Coronary artery (tissue), 2 donors: ENCODE data around the gene PRR27.

Experiments
- DNase-seq: peaks from one replicate; pipeline ENCODE4 v3.0.0-alpha.2; 2017; ENCODE audit warnings: low spot score
- H3K27ac ChIP-seq, 2 donors: fragments of 200-600 bp; sonication (generic); one replicate each; pipeline ENCODE4 v1.5.1; 2016 to 2019
- H3K4me3 ChIP-seq: fragments of 200-600 bp; sonication (generic); 2 replicates; pipeline ENCODE4 v1.5.1; 2016; ENCODE audit warnings: mild to moderate bottlenecking, moderate library complexity
- TF ChIP-seq, protein P1 (sequence below): fragments of 200-600 bp; sonication (generic); IDR thresholded peaks from one replicate; pipeline ENCODE4 v1.5.1; 2019; ENCODE audit warnings: antibody characterized with exemption

The PRR27 gene

DNA sequence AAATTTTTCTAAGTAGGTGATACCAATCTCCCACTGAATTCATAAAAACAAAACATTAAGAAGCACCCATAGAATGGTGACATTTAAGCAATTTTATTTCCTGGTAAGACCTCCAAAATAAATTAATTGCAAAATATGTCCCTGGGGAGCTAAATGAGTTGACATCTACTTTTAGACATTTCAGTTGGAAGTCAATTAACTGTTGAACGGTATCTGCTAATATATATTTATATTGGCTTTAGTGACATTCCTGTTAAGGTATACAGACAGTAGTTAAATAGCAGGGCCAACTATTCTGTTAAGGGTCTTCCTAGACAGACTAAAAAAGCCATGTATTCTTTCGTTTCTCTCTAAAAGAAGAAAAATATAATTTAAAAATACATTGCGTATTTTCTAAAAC is at the start of gene PRR27:
Gene PRR27 (plus strand): TSS at position 301 of the 400 bp plus-strand sequence. CDS start 139 bp downstream, outside the sequence.
- TF ChIP-seq, protein P1, sequence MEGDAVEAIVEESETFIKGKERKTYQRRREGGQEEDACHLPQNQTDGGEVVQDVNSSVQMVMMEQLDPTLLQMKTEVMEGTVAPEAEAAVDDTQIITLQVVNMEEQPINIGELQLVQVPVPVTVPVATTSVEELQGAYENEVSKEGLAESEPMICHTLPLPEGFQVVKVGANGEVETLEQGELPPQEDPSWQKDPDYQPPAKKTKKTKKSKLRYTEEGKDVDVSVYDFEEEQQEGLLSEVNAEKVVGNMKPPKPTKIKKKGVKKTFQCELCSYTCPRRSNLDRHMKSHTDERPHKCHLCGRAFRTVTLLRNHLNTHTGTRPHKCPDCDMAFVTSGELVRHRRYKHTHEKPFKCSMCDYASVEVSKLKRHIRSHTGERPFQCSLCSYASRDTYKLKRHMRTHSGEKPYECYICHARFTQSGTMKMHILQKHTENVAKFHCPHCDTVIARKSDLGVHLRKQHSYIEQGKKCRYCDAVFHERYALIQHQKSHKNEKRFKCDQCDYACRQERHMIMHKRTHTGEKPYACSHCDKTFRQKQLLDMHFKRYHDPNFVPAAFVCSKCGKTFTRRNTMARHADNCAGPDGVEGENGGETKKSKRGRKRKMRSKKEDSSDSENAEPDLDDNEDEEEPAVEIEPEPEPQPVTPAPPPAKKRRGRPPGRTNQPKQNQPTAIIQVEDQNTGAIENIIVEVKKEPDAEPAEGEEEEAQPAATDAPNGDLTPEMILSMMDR = no peak
- no peak within 1 kb of the TSS for H3K27ac ChIP-seq
- H3K4me3 ChIP-seq = no peak within 1 kb of the TSS
- no peak for DNase-seq

DNA sequence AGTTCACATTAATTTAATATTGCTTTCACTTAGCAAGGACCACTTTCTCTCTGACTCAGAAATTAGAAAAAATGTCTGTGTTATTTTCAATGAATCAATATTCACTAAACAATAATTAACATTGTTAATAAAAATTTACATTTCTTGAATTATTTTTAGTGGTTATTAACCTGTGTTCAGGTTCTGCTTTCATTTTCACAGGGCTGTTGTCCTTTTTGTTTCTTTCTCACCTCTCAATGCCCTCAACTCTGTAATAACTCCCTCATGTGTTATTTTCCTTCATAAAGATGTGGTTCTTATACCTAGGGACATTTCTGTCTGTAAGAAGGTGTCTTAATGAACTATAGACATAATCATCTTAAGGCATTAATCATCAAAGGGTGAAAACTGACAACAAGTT is 43.1 kb upstream of the PRR27 start:
- Histone ChIP-seq H3K4me3 (no peak overlapping the region), H3K27ac (no peak overlapping the region)
- no peak for DNase-seq
- TF ChIP-seq, protein P1 = no peak

DNA sequence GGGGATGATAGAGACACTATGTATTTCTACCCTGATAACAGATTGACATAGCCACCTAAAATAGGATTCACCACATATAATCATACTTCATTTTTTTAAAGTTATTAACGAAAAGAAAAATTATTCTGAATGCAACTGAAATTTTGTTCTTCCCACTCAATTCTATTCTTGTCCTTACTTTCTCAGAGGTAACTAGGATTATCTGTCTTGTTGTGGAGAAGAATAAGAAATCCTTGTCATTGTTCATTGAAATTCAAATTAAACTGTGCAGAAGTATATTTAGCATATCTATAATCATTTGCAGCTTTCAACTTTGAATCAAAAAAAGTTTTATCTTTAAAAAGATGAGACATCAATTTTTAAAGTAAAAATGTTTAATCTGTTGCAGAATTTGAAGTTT is 40.4 kb upstream of the PRR27 start:
- TF ChIP-seq, protein P1 = no peak
- Histone ChIP-seq H3K27ac (no peak overlapping the region), H3K4me3 (no peak overlapping the region)
- DNase-seq = no peak

DNA sequence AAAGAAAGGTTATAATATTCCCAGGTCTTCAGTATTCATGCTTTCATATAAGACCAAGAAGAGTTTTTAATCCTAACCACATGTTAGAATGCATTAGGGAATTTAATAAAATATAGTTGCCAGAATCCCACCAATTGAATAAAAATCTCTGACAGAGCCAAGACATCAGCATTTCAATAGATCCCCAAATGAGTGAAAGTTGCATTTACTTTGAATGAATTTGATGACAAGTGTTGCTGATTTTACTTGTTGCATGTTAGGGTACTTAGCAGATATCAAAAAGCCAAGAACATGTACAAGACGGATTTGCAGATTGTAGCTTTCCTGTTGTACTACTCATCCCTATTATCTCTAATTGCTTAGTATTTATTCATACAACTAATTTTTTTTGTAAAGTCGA is 39.9 kb upstream of the PRR27 start:
- no peak overlapping the region for H3K27ac ChIP-seq
- TF ChIP-seq, protein P1 = no peak
- DNase-seq = no peak
- no peak overlapping the region for H3K4me3 ChIP-seq

DNA sequence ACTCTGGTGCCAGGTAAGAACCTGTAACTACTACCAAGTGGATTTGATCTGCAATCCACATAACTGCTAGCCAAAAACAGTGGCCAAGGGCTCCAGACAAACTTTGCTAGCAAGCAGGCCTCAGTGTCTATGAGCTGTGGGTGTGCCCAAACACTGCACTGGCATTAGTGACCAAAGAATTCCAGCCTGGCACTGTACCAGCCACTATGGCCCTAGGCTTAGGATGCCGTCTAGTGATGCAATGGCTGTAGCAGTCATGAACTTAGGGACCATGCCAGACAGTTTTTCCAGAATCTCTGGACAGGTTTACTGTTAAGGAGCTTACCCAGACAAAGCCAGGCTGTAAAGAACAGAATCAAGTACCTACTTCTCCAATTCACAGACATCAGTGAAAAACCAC is 33.7 kb upstream of the PRR27 start:
- no peak overlapping the region for H3K27ac ChIP-seq
- no peak for DNase-seq
- no peak overlapping the region for H3K4me3 ChIP-seq
- TF ChIP-seq, protein P1 = no peak

DNA sequence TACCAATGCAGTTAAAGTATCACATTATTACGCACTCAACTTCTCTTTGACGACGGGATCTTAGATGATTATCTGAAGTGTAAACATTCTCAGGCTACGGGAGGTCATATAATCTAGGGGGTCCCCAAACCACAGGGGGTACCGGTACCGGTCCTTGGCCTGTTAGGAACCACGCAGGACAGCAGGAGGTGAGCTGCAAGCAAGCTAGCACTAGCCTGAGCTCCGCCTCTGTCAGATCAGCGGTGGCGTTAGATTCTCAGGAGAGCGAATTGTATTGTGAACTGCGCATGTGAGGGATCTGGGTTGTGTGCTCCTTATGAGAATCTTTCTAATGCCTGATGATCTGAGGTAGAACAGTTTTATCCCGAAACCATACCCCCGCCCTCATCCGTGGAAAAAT is 20.6 kb upstream of the PRR27 start:
- H3K4me3 ChIP-seq = no peak overlapping the region
- H3K27ac ChIP-seq = no peak overlapping the region
- TF ChIP-seq, protein P1 = no peak
- no peak for DNase-seq

DNA sequence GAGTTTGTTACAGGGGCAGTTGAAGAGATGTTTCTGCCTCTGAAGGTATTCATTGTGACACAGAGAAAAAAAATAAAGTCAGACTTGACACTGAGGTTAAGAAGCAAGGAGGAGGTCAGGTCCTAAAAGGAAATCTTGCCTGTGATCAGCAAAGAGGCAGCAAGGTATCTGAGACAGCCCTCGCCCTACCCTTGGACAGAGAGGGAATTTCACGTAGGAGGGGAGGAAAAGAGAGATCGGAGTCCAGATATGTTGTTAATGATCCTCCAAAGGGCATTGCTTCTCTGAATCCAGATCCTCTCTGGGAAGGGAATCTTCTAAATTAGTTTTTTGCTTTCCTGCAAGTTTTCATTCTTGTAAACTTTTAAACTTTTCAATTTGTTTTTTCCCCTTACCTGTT is 15.3 kb upstream of the PRR27 start:
- TF ChIP-seq, protein P1 = no peak
- H3K4me3 ChIP-seq = no peak overlapping the region
- DNase-seq = no peak

More for the DNA sequence above, 15.3 kb upstream of the PRR27 start:
- H3K27ac ChIP-seq = no peak overlapping the region
